ENCODE measurements around the gene PYDC1. TPM values are rescaled to one million over a fixed set of nuclear protein-coding genes. Genes with fewer than 3 reads are reported as not detected.

PYDC1 gene
- total and polyA plus RNA-seq, 2 donors (not counting 3 experiments of a cell fraction or from before 2014, with no cell fraction given): not detected

GRCh38 chr16:31248344-31248743 lies 31.4 kb upstream of the PYDC1 start:
- no peak overlapping the region for H3K4me2 ChIP-seq (ENCODE audit: insufficient read depth, low read length)
- H2AFZ ChIP-seq (ENCODE audit: low read depth, low read length): no peak overlapping the region
- H3K27ac ChIP-seq (ENCODE audit: insufficient read depth, low read depth, low read length): no peak overlapping the region
- intact Hi-C loops (cut with micrococcal nuclease): no loop called here
- H3K4me3 ChIP-seq (replicated peaks in 1 of 3; ENCODE audit: insufficient read depth in 1 of 3, low read depth in 1 of 3, low read length in 3 of 3): no peak overlapping the region
- no peak for TF ChIP-seq EZH2 (IDR thresholded peaks at IDR 0.05; ENCODE audit: borderline replicate concordance, low read depth, low read length, severe bottlenecking)
- TF ChIP-seq POLR2AphosphoS5 (IDR thresholded peaks at IDR 0.05; ENCODE audit: insufficient read depth, low read depth, low read length): no peak
- TF ChIP-seq CTCF (IDR thresholded peaks at IDR 0.05; ENCODE audit: extremely low read depth in 1 of 2, insufficient read depth in 1 of 2, low read depth in 1 of 2, low read length in 2 of 2): no peak
- TF ChIP-seq POLR2A (IDR thresholded peaks at IDR 0.05; ENCODE audit: low read depth, low read length): no peak
- TF ChIP-seq FOS (IDR thresholded peaks at IDR 0.05; ENCODE audit: borderline replicate concordance, insufficient read depth, low read length): no peak
- TF ChIP-seq GATA2 (IDR thresholded peaks at IDR 0.05; ENCODE audit: insufficient read depth, insufficient read length, low read depth, low read length): no peak
- no peak for TF ChIP-seq MYC (IDR thresholded peaks at IDR 0.05; ENCODE audit: low read depth, low read length)
- TF ChIP-seq JUN (IDR thresholded peaks at IDR 0.05; ENCODE audit: borderline replicate concordance, insufficient read depth, insufficient read length, low read depth): no peak
- TF ChIP-seq, protein P1, sequence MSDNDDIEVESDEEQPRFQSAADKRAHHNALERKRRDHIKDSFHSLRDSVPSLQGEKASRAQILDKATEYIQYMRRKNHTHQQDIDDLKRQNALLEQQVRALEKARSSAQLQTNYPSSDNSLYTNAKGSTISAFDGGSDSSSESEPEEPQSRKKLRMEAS (IDR thresholded peaks at IDR 0.05; ENCODE audit: insufficient read depth, insufficient read length): no peak
- no peak for DNase-seq (ENCODE audit: low read depth, low spot score)
- BruUV-seq (replicated peaks): no TSS peak
- POLR2A ChIA-PET: no interaction called here
- FAIRE-seq: no peak
- H3K27me3 ChIP-seq (ENCODE audit: control insufficient read depth in 2 of 2, insufficient read depth in 2 of 2, low read length in 2 of 2): no peaks in the 10 kb centered on the region
- H4K20me1 ChIP-seq (replicated peaks; ENCODE audit: control insufficient read depth, extremely low read depth, insufficient read depth, low read length): no peaks in the 10 kb centered on the region
- H3K4me1 ChIP-seq (ENCODE audit: control insufficient read depth, extremely low read depth, insufficient read depth, low read length): no peaks in the 10 kb centered on the region
- H3K79me2 ChIP-seq (ENCODE audit: control insufficient read depth, insufficient read depth, low read length): no peaks in the 10 kb centered on the region
- H3K9me3 ChIP-seq (replicated peaks; ENCODE audit: control insufficient read depth, insufficient read depth, low read length): no peaks in the 10 kb centered on the region
- CTCF ChIA-PET: interaction anchor here (0.9 kb wide), 1 partner anchor 22 kb away, joined by 3 read pairs; no protein-coding TSS in a partner anchor
- H3K9ac ChIP-seq (replicated peaks; ENCODE audit: extremely low read depth, insufficient read depth, low read length): no peak overlapping the region
- dilution Hi-C loops (cut with MboI; ENCODE audit: extremely low pct_ligation_motif_present, low sequenced_read_pairs): no loop called here
- H3K9me1 ChIP-seq (replicated peaks; ENCODE audit: control insufficient read depth, extremely low read depth, insufficient read depth, low read length): no peaks in the 10 kb centered on the region
- no peaks in the 10 kb centered on the region for H3K36me3 ChIP-seq (ENCODE audit: control insufficient read depth in 2 of 2, extremely low read depth in 1 of 2, insufficient read depth in 2 of 2, low read length in 2 of 2)
